SK-N-SH (cell line): ENCODE results near the gene ZBTB14. TPM values are rescaled to one million over a fixed set of nuclear protein-coding genes. Genes with fewer than 3 reads are reported as not detected.

Experiments
- CTCF ChIA-PET: fragments of 300-600, 350-600 bp; formaldehyde crosslinking; extraction: SDS; loops from one replicate; lab custom pipeline; 2021; lab: Yijun Ruan, JAX
- POLR2A ChIA-PET: fragments of 350-600 bp; sonication (Branson Sonifier 250); formaldehyde crosslinking; extraction: SDS; loops from one replicate; lab custom pipeline; 2020; ENCODE audit warnings: antibody characterized with exemption, inconsistent platforms; lab: Yijun Ruan, JAX
- DNase-seq: peaks from one replicate; pipeline ENCODE4 v3.0.0; 2012
- H2AFZ ChIP-seq: fragments of 200-600 bp; sonication (generic); 2 replicates; pipeline ENCODE4 v1.8.1; 2016; ENCODE audit warnings: antibody characterized with exemption, mild to moderate bottlenecking, low read depth
- H3F3A ChIP-seq: fragments of 200-600 bp; sonication (generic); replicated peaks from 2 replicates; pipeline ENCODE3; 2016; ENCODE audit warnings: antibody characterized with exemption, mild to moderate bottlenecking; ENCODE audit not compliant: insufficient read depth
- H3K27ac ChIP-seq, 2 experiments: fragments of 200-500 bp in 1 of 2; fragments of 200-600 bp in 1 of 2; sonication (Bioruptor generic) in 1 of 2; sonication (generic), shearing (Covaris generic) in 1 of 2; 2 replicates each; pipeline versions ENCODE4 v1.5.1 to v1.6.1; 2014 to 2016; ENCODE audit warnings: low read depth in 2 of 2, inconsistent platforms in 1 of 2, low read length in 1 of 2, mild to moderate bottlenecking in 1 of 2, mixed read lengths in 1 of 2
- H3K27me3 ChIP-seq: fragments of 200-600 bp; sonication (generic), shearing (Covaris generic); 2 replicates; pipeline ENCODE4 v1.6.1; 2016; ENCODE audit warnings: mixed run types; ENCODE audit not compliant: insufficient read depth
- H3K36me3 ChIP-seq, 2 experiments: fragments of 200-500 bp in 1 of 2; fragments of 200-600 bp in 1 of 2; sonication (Bioruptor generic) in 1 of 2; sonication (generic) in 1 of 2; replicated peaks in 1 of 2; 2 replicates each; pipeline versions ENCODE3 to v1.5.1; 2014 to 2016; ENCODE audit warnings: low read length in 1 of 2, mild to moderate bottlenecking in 1 of 2; ENCODE audit not compliant: insufficient read depth in 2 of 2, control insufficient read depth in 1 of 2
- H3K4me1 ChIP-seq, 2 experiments: fragments of 200-500 bp in 1 of 2; fragments of 200-600 bp in 1 of 2; sonication (Bioruptor generic) in 1 of 2; sonication (generic), shearing (Covaris generic) in 1 of 2; 2 replicates each; pipeline versions ENCODE4 v1.5.1 to v1.6.1; 2014 to 2016; ENCODE audit warnings: low read depth in 1 of 2, low read length in 1 of 2, mixed run types in 1 of 2; ENCODE audit not compliant: insufficient read depth in 2 of 2, control insufficient read depth in 1 of 2
- H3K4me2 ChIP-seq: fragments of 200-600 bp; sonication (generic), shearing (Covaris generic); 2 replicates; pipeline ENCODE4 v1.6.1; 2017; ENCODE audit warnings: mixed run types
- H3K4me3 ChIP-seq, 2 experiments: fragments of 200-500 bp in 1 of 2; fragments of 200-600 bp in 1 of 2; sonication (Bioruptor generic) in 1 of 2; sonication (generic), shearing (Covaris generic) in 1 of 2; 2 replicates each; pipeline versions ENCODE4 v1.5.1 to v1.8.1; 2014 to 2016; ENCODE audit warnings: low read depth in 2 of 2, inconsistent platforms in 1 of 2, low read length in 1 of 2, mild to moderate bottlenecking in 1 of 2, mixed read lengths in 1 of 2, moderate library complexity in 1 of 2
- H3K79me2 ChIP-seq: fragments of 200-600 bp; sonication (generic); 2 replicates; pipeline ENCODE4 v1.8.1; 2017; ENCODE audit warnings: mild to moderate bottlenecking; ENCODE audit not compliant: insufficient read depth
- H3K9ac ChIP-seq: fragments of 200-600 bp; sonication (generic); 2 replicates; pipeline ENCODE4 v1.6.1; 2017; ENCODE audit warnings: mixed run types
- H3K9me2 ChIP-seq: fragments of 200-600 bp; sonication (generic); 2 replicates; pipeline ENCODE4 v1.6.1; 2017; ENCODE audit warnings: mixed run types
- H3K9me3 ChIP-seq: fragments of 200-600 bp; sonication (generic); 2 replicates; pipeline ENCODE4 v1.6.1; 2017; ENCODE audit warnings: mixed run types, mild to moderate bottlenecking, moderate library complexity
- H4K20me1 ChIP-seq: fragments of 200-600 bp; sonication (generic); 2 replicates; pipeline ENCODE4 v1.6.1; 2017; ENCODE audit warnings: mild to moderate bottlenecking, mixed run types; ENCODE audit not compliant: insufficient read depth
- CHD2 ChIP-seq: fragments of 150-350 bp; IDR thresholded peaks from 2 replicates; pipeline ENCODE4 v1.6.1; 2018; ENCODE audit warnings: low read length; ENCODE audit not compliant: partially characterized antibody
- ELF1 ChIP-seq: IDR thresholded peaks from 2 replicates; pipeline ENCODE4 v1.4.0; 2012
- EP300 ChIP-seq, 2 experiments: IDR thresholded peaks; 2 replicates each; pipeline versions ENCODE4 v1.4.0 to v1.6.1; 2012; ENCODE audit warnings: borderline replicate concordance in 1 of 2, low read depth in 1 of 2, low read length in 1 of 2
- EZH2phosphoT487 ChIP-seq: fragments of 200-600 bp; sonication (generic); IDR thresholded peaks from 2 replicates; pipeline ENCODE4 v1.6.1; 2017; ENCODE audit warnings: low read depth, mixed run types, mild to moderate bottlenecking, antibody characterized with exemption, moderate library complexity, borderline replicate concordance
- FOSL2 ChIP-seq: IDR thresholded peaks from 2 replicates; pipeline ENCODE4 v1.4.0; 2012; ENCODE audit warnings: low read depth, mild to moderate bottlenecking, moderate library complexity, borderline replicate concordance
- FOXJ3 ChIP-seq: sonication (generic); formaldehyde crosslinking; IDR thresholded peaks from 2 replicates; pipeline ENCODE4 v1.5.1; 2020; ENCODE audit warnings: mild to moderate bottlenecking, missing genetic modification reagents
- FOXM1 ChIP-seq: IDR thresholded peaks from 2 replicates; pipeline ENCODE4 v1.4.0; 2012; ENCODE audit warnings: low read depth, mild to moderate bottlenecking
- GATA2 ChIP-seq: sonication (generic); formaldehyde crosslinking; IDR thresholded peaks from 2 replicates; pipeline ENCODE4 v1.5.0; 2020; ENCODE audit warnings: mild to moderate bottlenecking, missing genetic modification reagents
- MEF2A ChIP-seq: IDR thresholded peaks from 2 replicates; pipeline ENCODE4 v1.4.0; 2012; ENCODE audit warnings: low read depth, borderline replicate concordance
- MXI1 ChIP-seq: IDR thresholded peaks from 2 replicates; pipeline ENCODE4 v1.6.1; 2012; ENCODE audit warnings: mild to moderate bottlenecking, low read depth, low read length, improper control_type of control experiment
- NFIC ChIP-seq: IDR thresholded peaks from 2 replicates; pipeline ENCODE4 v1.4.0; 2012; ENCODE audit warnings: borderline replicate concordance
- POLR2AphosphoS5 ChIP-seq: IDR thresholded peaks from 2 replicates; pipeline ENCODE4 v1.6.1; 2012; ENCODE audit warnings: low read depth, low read length
- RAD21 ChIP-seq: IDR thresholded peaks from 2 replicates; pipeline ENCODE4 v1.6.1; 2012; ENCODE audit warnings: mild to moderate bottlenecking, low read length
- RFX5 ChIP-seq: IDR thresholded peaks from 2 replicates; pipeline ENCODE4 v1.6.1; 2012; ENCODE audit warnings: mild to moderate bottlenecking, improper control_type of control experiment, low read length
- SIN3A ChIP-seq: IDR thresholded peaks from 2 replicates; pipeline ENCODE4 v1.6.1; 2012; ENCODE audit warnings: low read depth, mild to moderate bottlenecking, low read length, moderate library complexity, borderline replicate concordance
- SMC3 ChIP-seq: IDR thresholded peaks from 2 replicates; pipeline ENCODE4 v1.6.1; 2012; ENCODE audit warnings: low read depth, low read length, improper control_type of control experiment
- TAF1 ChIP-seq: IDR thresholded peaks from 2 replicates; pipeline ENCODE4 v1.6.1; 2012; ENCODE audit warnings: low read depth, mild to moderate bottlenecking, low read length, moderate library complexity, borderline replicate concordance
- TCF12 ChIP-seq: IDR thresholded peaks from 2 replicates; pipeline ENCODE4 v1.4.0; 2012
- YY1 ChIP-seq: IDR thresholded peaks from 2 replicates; pipeline ENCODE4 v1.4.0; 2012; ENCODE audit warnings: low read depth, mild to moderate bottlenecking
- WGBS: methylation state at CpG from one replicate; pipeline ENCODE4 v1.1.6; 2017; ENCODE audit warnings: low lambda C conversion rate; 5-methylcytosine and 5-hydroxymethylcytosine counted together
- polyA plus RNA-seq, 3 experiments: library from polyadenylated mRNA; depleted of rRNA; stranded (reverse); fragments of >200 nt; gene quantifications; 2 replicates each; pipeline ENCODE4 v1.2.3, GENCODE V29; 2012
- TF ChIP-seq, protein P1 (sequence below): fragments of 200-600 bp; sonication (generic); IDR thresholded peaks from 2 replicates; pipeline ENCODE4 v1.6.1; 2017; ENCODE audit warnings: antibody characterized with exemption, mild to moderate bottlenecking, moderate library complexity
- TF ChIP-seq, protein P2 (sequence below): IDR thresholded peaks from 2 replicates; pipeline ENCODE4 v1.4.0; 2012; ENCODE audit warnings: low read depth, borderline replicate concordance
- TF ChIP-seq, protein P3 (sequence below): fragments of 150-350 bp; IDR thresholded peaks from 2 replicates; pipeline ENCODE4 v1.6.1; 2016; ENCODE audit warnings: mild to moderate bottlenecking, low read depth, low read length
- TF ChIP-seq, protein P4 (sequence below): IDR thresholded peaks from 2 replicates; pipeline ENCODE4; 2012

The ZBTB14 gene
- polyA plus RNA-seq, 1 of the 3 experiments (the other 2 are of a cell fraction) = 4.6 TPM

DNA sequence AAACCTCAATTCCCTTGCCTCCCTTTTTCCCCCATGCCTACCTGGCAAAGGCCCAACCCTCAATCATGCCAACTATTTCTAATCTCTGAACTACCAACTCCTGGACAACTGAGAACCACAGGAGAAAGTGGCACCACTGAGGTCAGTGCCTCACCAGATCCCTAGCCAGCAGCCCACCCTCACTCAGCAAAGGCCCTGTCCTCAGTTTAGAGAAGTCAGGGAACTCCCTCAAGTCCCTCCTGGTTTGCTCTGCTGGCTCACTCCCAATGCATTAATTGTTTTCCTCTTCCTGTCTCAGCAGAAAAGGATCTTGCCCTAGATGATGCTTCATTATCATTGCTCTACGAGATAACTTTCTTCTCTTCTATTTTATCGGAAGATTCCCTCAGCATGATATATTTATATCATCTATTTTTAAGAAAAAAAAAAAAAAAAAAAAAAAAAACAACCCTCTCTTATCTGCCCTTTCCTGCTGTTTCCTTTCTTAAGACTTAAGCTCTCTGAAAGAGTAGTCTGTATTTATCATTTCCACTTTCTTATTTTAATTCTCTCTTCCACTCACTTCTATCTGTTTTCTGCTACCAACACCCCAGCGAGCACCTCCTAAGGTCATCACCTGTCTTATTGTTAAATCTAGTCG, 22.7 kb upstream of the ZBTB14 start (continued):
- TF ChIP-seq CHD2 = no peak

DNA sequence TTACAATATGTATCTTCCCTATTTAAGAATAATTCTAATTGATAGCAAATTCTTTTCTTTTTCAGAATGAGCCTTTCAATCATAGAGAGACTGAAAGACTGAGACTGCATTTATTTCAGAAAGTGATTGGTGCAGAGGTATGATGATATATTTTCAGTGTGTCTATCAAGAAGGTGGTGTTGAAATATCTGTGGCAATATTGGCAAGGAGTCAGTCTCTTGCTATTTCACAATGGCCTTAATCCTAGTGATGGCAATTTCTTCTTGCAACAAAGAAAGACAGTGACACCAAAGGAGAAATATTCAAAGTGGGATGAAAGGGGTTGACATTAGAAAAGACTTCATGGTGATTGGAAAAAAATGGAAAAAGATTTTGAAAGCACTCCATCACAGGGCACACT, 21.7 kb upstream of the ZBTB14 start:
- Histone ChIP-seq H2AFZ (no peak overlapping the region), H3K4me1 (no peaks in the 10 kb centered on the region), H3K27me3 (no peaks in the 10 kb centered on the region), H3K4me3 (no peak overlapping the region), H3K36me3 (no peaks in the 10 kb centered on the region), H3K9ac (no peak overlapping the region), H3K79me2 (no peaks in the 10 kb centered on the region), H3F3A (no peaks in the 10 kb centered on the region), H3K4me2 (no peak overlapping the region), H3K27ac (no peak overlapping the region), H3K9me3 (no peaks in the 10 kb centered on the region), H4K20me1 (no peaks in the 10 kb centered on the region), H3K9me2 (no peaks in the 10 kb centered on the region)
- DNase-seq = no peak
- ChIA-PET CTCF (interaction anchor here (0.8 kb wide), 1 partner anchor 23 kb away, joined by 3 read pairs; no protein-coding TSS in a partner anchor), POLR2A (no interaction called here)
- no peak for TF ChIP-seq CHD2
- TF ChIP-seq FOSL2 = no peak
- TF ChIP-seq FOXJ3 (CRISPR knock-in tag) = no peak
- no peak for TF ChIP-seq RAD21
- TF ChIP-seq NFIC = no peak
- no peak for TF ChIP-seq TAF1
- TF ChIP-seq MXI1 = no peak
- no peak for TF ChIP-seq TCF12
- no peak for TF ChIP-seq EP300 (IDR thresholded peaks at IDR 0.05; ENCODE audit: borderline replicate concordance in 1 of 2, low read depth in 1 of 2, low read length in 1 of 2)
- TF ChIP-seq, protein P1, sequence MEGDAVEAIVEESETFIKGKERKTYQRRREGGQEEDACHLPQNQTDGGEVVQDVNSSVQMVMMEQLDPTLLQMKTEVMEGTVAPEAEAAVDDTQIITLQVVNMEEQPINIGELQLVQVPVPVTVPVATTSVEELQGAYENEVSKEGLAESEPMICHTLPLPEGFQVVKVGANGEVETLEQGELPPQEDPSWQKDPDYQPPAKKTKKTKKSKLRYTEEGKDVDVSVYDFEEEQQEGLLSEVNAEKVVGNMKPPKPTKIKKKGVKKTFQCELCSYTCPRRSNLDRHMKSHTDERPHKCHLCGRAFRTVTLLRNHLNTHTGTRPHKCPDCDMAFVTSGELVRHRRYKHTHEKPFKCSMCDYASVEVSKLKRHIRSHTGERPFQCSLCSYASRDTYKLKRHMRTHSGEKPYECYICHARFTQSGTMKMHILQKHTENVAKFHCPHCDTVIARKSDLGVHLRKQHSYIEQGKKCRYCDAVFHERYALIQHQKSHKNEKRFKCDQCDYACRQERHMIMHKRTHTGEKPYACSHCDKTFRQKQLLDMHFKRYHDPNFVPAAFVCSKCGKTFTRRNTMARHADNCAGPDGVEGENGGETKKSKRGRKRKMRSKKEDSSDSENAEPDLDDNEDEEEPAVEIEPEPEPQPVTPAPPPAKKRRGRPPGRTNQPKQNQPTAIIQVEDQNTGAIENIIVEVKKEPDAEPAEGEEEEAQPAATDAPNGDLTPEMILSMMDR = no peak
- no peak for TF ChIP-seq FOXM1
- TF ChIP-seq YY1 = no peak

DNA sequence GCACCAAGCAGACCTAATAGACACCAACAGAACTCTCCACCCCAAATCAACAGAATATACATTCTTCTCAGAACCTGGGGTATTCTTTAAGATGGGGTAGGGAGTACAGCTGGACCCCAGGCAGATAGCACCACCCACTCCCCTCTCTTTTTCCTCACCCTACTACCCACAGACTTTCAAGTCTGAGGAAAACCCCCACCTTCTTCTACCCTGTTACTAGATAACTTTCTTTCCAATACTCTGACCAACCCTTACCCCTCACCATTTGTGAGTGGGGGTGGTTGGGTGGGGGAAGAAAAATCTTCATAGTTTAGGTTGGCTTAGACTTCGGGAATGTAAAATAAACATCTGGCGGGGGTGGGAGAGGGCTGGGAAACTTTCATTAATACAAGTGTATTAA, 20.3 kb upstream of the ZBTB14 start:
- Histone ChIP-seq H4K20me1 (no peaks in the 10 kb centered on the region), H3K27me3 (no peaks in the 10 kb centered on the region), H2AFZ (no peak overlapping the region), H3K4me2 (no peak overlapping the region), H3K4me1 (no peaks in the 10 kb centered on the region), H3K4me3 (no peak overlapping the region), H3K27ac (no peak overlapping the region), H3K9me2 (no peaks in the 10 kb centered on the region), H3K36me3 (no peaks in the 10 kb centered on the region), H3K9me3 (no peaks in the 10 kb centered on the region), H3K9ac (no peak overlapping the region), H3K79me2 (no peaks in the 10 kb centered on the region), H3F3A (no peaks in the 10 kb centered on the region)
- no peak for TF ChIP-seq POLR2AphosphoS5
- no peak for TF ChIP-seq TCF12
- TF ChIP-seq ELF1 = no peak
- no peak for TF ChIP-seq FOXJ3 (CRISPR knock-in tag)
- no peak for TF ChIP-seq FOXM1
- no peak for TF ChIP-seq CHD2
- no peak for TF ChIP-seq SIN3A
- TF ChIP-seq, protein P2, sequence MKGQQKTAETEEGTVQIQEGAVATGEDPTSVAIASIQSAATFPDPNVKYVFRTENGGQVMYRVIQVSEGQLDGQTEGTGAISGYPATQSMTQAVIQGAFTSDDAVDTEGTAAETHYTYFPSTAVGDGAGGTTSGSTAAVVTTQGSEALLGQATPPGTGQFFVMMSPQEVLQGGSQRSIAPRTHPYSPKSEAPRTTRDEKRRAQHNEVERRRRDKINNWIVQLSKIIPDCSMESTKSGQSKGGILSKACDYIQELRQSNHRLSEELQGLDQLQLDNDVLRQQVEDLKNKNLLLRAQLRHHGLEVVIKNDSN = no peak
- TF ChIP-seq, protein P3, sequence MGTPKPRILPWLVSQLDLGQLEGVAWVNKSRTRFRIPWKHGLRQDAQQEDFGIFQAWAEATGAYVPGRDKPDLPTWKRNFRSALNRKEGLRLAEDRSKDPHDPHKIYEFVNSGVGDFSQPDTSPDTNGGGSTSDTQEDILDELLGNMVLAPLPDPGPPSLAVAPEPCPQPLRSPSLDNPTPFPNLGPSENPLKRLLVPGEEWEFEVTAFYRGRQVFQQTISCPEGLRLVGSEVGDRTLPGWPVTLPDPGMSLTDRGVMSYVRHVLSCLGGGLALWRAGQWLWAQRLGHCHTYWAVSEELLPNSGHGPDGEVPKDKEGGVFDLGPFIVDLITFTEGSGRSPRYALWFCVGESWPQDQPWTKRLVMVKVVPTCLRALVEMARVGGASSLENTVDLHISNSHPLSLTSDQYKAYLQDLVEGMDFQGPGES = no peak
- no peak for TF ChIP-seq TAF1
- TF ChIP-seq SMC3 = no peak
- no peak for TF ChIP-seq EZH2phosphoT487
- no peak for TF ChIP-seq GATA2 (CRISPR knock-in tag)
- TF ChIP-seq MEF2A = no peak
- no peak for TF ChIP-seq RFX5
- TF ChIP-seq, protein P4, sequence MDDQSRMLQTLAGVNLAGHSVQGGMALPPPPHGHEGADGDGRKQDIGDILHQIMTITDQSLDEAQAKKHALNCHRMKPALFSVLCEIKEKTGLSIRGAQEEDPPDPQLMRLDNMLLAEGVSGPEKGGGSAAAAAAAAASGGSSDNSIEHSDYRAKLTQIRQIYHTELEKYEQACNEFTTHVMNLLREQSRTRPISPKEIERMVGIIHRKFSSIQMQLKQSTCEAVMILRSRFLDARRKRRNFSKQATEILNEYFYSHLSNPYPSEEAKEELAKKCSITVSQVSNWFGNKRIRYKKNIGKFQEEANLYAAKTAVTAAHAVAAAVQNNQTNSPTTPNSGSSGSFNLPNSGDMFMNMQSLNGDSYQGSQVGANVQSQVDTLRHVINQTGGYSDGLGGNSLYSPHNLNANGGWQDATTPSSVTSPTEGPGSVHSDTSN = no peak
- CTCF ChIA-PET = no interaction called here
- POLR2A ChIA-PET = no interaction called here
- no peak for DNase-seq
- WGBS = 11% methylated on average over 2 of the region's 2 CpGs
